Spleen (tissue), 7 donors: ENCODE data around the gene MTG2.

Experiments
- CTCF ChIP-seq, 11 experiments: fragments of 200-600 bp in 7 of 11; fragments of 450-650 bp in 4 of 11; sonication (generic) in 4 of 11; IDR thresholded peaks in 8 of 11; conservative IDR thresholded peaks in 3 of 11; 1 replicate in 7 of 11; 2 replicates in 4 of 11; pipeline versions ENCODE4 v1.4.0 to v1.8.0; 2016 to 2021; ENCODE audit warnings: antibody characterized with exemption in 11 of 11, inconsistent platforms in 4 of 11, mild to moderate bottlenecking in 1 of 11
- POLR2A ChIP-seq, 3 donors: fragments of 450-650 bp; IDR thresholded peaks; one replicate each; pipeline ENCODE4 v1.5.1; 2017; ENCODE audit warnings: antibody characterized with exemption in 3 of 3, mild to moderate bottlenecking in 1 of 3
- donor health status: DM: no; HTN: no; CAD: no; lungs with moderate emphysema.
- donor health status: DM: no; HTN: no; CAD: no.
- donor health status: DM: no; HTN: no; CAD: no.

- no peak for TF ChIP-seq CTCF (IDR thresholded peaks at IDR 0.05 in 8 of 11, conservative IDR thresholded peaks at IDR 0.05 in 3 of 11)
- TF ChIP-seq POLR2A (IDR thresholded peaks at IDR 0.05) = no peak
These were observed 23.0 kb upstream of the MTG2 start for GRCh38 chr20:62159839-62160238.
